K562 (cell line): ENCODE data around the gene USP37. TPM values are rescaled to one million over a fixed set of nuclear protein-coding genes. Genes with fewer than 3 reads are reported as not detected.

Source experiments
- ATAC-seq: fragments of 200-7000 bp; cut with Tn5 transposase; 3 replicates; pipeline ENCODE4 v1.9.1; 2020; ENCODE audit warnings: moderate library complexity
- BruUV-seq: library from RNA; stranded (reverse); fragments of 400-500 nt; replicated peaks from 2 replicates; lab custom pipeline; 2021; lab: Mats Ljungman, UMichigan
- CTCF ChIA-PET: fragments of 300-600 bp; formaldehyde crosslinking; extraction: SDS; loops from one replicate; lab custom pipeline; 2021; ENCODE audit warnings: low intra/inter-chr PET ratio; lab: Yijun Ruan, JAX
- POLR2A ChIA-PET: fragments of 300-600, 350-650 bp; sonication (Branson Sonifier 250); formaldehyde crosslinking; extraction: SDS; loops from one replicate; lab custom pipeline; 2021; ENCODE audit warnings: antibody characterized with exemption, inconsistent platforms; lab: Yijun Ruan, JAX
- DNase-seq, 4 experiments: peaks; one replicate each; pipeline versions ENCODE4 v3.0.0 to v3.0.0-alpha.2; 2011 to 2018; ENCODE audit warnings: low spot score in 3 of 4, mixed read lengths in 3 of 4; ENCODE audit errors: extremely low read depth in 1 of 4
- FAIRE-seq: peaks from 2 replicates; lab custom pipeline; 2011; peaks lifted over from hg19 to GRCh38; lab: Jason Lieb, UNC
- H2AFZ ChIP-seq: 2 replicates; pipeline ENCODE4 v1.6.0; 2011; ENCODE audit warnings: low read depth, low read length, control low read depth, inconsistent platforms
- H3K27ac ChIP-seq: fragments of 200-600 bp; 3 replicates; pipeline ENCODE4 v1.8.0; 2011; ENCODE audit warnings: low read depth, mild to moderate bottlenecking, control low read depth, inconsistent platforms, low read length, moderate library complexity, mixed read lengths; ENCODE audit errors: extremely low read depth
- H3K27me3 ChIP-seq, 2 experiments: fragments of 300-600 bp in 1 of 2; 2 replicates in 1 of 2; 3 replicates in 1 of 2; pipeline versions ENCODE4 v1.6.0 to v1.8.0; 2011; ENCODE audit warnings: inconsistent platforms in 2 of 2, low read length in 2 of 2, mild to moderate bottlenecking in 1 of 2, mixed read lengths in 1 of 2, moderate library complexity in 1 of 2; ENCODE audit not compliant: control insufficient read depth in 2 of 2, insufficient read depth in 2 of 2
- H3K36me3 ChIP-seq: fragments of 300-600 bp; 3 replicates; pipeline ENCODE4 v1.8.0; 2011; ENCODE audit warnings: mild to moderate bottlenecking, low read length, inconsistent platforms; ENCODE audit not compliant: control insufficient read depth, insufficient read depth
- H3K4me1 ChIP-seq, 2 experiments: fragments of 200-600 bp in 1 of 2; replicated peaks in 1 of 2; 2 replicates in 1 of 2; 3 replicates in 1 of 2; pipeline versions ENCODE4 v1.5.1 to v1.8.0; 2011; ENCODE audit warnings: inconsistent platforms in 2 of 2, low read length in 2 of 2, mild to moderate bottlenecking in 1 of 2, mixed read lengths in 1 of 2, moderate library complexity in 1 of 2; ENCODE audit not compliant: control insufficient read depth in 2 of 2, insufficient read depth in 2 of 2
- H3K4me2 ChIP-seq: 2 replicates; pipeline ENCODE4 v1.6.1; 2011; ENCODE audit warnings: low read length, control low read depth, inconsistent platforms, mixed read lengths; ENCODE audit not compliant: insufficient read depth
- H3K4me3 ChIP-seq: fragments of 200-600 bp; sonication (generic), shearing (Covaris generic); 2 replicates; pipeline ENCODE4 v1.5.1; 2016; ENCODE audit warnings: control low read depth, inconsistent platforms
- H3K79me2 ChIP-seq: fragments of 200-600 bp; 3 replicates; pipeline ENCODE4 v1.8.0; 2011; ENCODE audit warnings: low read length, inconsistent platforms; ENCODE audit not compliant: control insufficient read depth, insufficient read depth
- H3K9ac ChIP-seq, 2 experiments: 2 replicates each; pipeline versions ENCODE4 v1.6.0 to v1.6.1; 2011; ENCODE audit warnings: low read depth in 2 of 2, low read length in 2 of 2, control low read depth in 1 of 2, inconsistent platforms in 1 of 2, mild to moderate bottlenecking in 1 of 2, mixed read lengths in 1 of 2; ENCODE audit not compliant: insufficient read depth in 1 of 2
- H3K9me1 ChIP-seq: one replicate; pipeline ENCODE4 v1.6.0; 2011; ENCODE audit warnings: inconsistent platforms, mild to moderate bottlenecking, low read length, moderate library complexity; ENCODE audit not compliant: control insufficient read depth, insufficient read depth
- H3K9me3 ChIP-seq: replicated peaks from 2 replicates; pipeline ENCODE4 v1.5.1; 2011; ENCODE audit warnings: low read depth, low read length, inconsistent platforms; ENCODE audit not compliant: control insufficient read depth, insufficient read depth
- H4K20me1 ChIP-seq: replicated peaks from 2 replicates; pipeline ENCODE4 v1.6.1; 2011; ENCODE audit warnings: low read length, inconsistent platforms, mixed read lengths; ENCODE audit not compliant: control insufficient read depth, insufficient read depth
- MTA2 ChIP-seq: fragments of 450-650 bp; IDR thresholded peaks from 2 replicates; pipeline ENCODE4 v1.6.1; 2016; ENCODE audit warnings: low read depth
- SP2 ChIP-seq: IDR thresholded peaks from 2 replicates; pipeline ENCODE4 v1.6.1; 2011; ENCODE audit warnings: mild to moderate bottlenecking, low read depth, low read length, moderate library complexity; ENCODE audit not compliant: poor library complexity, severe bottlenecking; ENCODE audit errors: extremely low read depth
- TAF9B ChIP-seq: fragments of 450-650 bp; IDR thresholded peaks from 2 replicates; pipeline ENCODE4 v1.6.1; 2018; ENCODE audit warnings: mild to moderate bottlenecking; ENCODE audit not compliant: partially characterized antibody
- THRAP3 ChIP-seq: fragments of 450-650 bp; IDR thresholded peaks from 2 replicates; pipeline ENCODE4 v1.6.1; 2016; ENCODE audit warnings: mild to moderate bottlenecking, inconsistent platforms, borderline replicate concordance
- WGBS: fragments of 100-300 bp; shearing (Covaris generic); methylation state at CpG from one replicate; pipeline ENCODE4 v1.1.6; 2016; ENCODE audit warnings: low coverage, mixed read lengths; ENCODE audit not compliant: insufficient coverage; ENCODE audit errors: missing lambda C conversion rate; 5-methylcytosine and 5-hydroxymethylcytosine counted together
- in situ Hi-C: fragments of 300-500 bp; cut with MboI; formaldehyde crosslinking; loops from 4 replicates; pipeline ENCODE4 v1.15.0; 2018; ENCODE audit warnings: inconsistent platforms, mixed read lengths
- intact Hi-C: fragments of 100-400 bp; cut with micrococcal nuclease; formaldehyde crosslinking; loops from 2 replicates; pipeline ENCODE4 v1.14.2; 2022
- polyA plus RNA-seq, 8 experiments: library from polyadenylated mRNA; depleted of rRNA in 4 of 8; stranded (reverse) in 5 of 8; unstranded in 3 of 8; fragments of >200 nt; fragmentation: Nextera tagmentation in 2 of 8; fragmentation: Illumina TruSeq in 1 of 8; extraction: Ambion mirVana in 2 of 8; extraction: Trizol in 1 of 8; gene quantifications; 2 replicates each; pipeline versions ENCODE4 v1.2.1 to v1.2.3, GENCODE V29; 2011 to 2014; ENCODE audit warnings: inconsistent platforms in 1 of 8, missing spikeins in 1 of 8
- total RNA-seq, 7 experiments: library from RNA; depleted of rRNA in 6 of 7; stranded (reverse); fragments of >200 nt in 6 of 7; fragmentation: Illumina TruSeq in 2 of 7; extraction: Trizol in 2 of 7; gene quantifications; 2 replicates each; pipeline versions ENCODE4 v1.2.1 to v1.2.3, GENCODE V29; 2011 to 2021; ENCODE audit warnings: low replicate concordance in 1 of 7
- TF ChIP-seq, protein P1 (sequence below): fragments of 450-650 bp; IDR thresholded peaks from 2 replicates; pipeline ENCODE4 v1.6.1; 2016

Gene USP37
- total and polyA plus RNA-seq, 9 of the 15 experiments (the other 6 are each of a cell fraction or from before 2014, with no cell fraction given), result 2.0 to 14.2 (median 8.5) TPM

DNA sequence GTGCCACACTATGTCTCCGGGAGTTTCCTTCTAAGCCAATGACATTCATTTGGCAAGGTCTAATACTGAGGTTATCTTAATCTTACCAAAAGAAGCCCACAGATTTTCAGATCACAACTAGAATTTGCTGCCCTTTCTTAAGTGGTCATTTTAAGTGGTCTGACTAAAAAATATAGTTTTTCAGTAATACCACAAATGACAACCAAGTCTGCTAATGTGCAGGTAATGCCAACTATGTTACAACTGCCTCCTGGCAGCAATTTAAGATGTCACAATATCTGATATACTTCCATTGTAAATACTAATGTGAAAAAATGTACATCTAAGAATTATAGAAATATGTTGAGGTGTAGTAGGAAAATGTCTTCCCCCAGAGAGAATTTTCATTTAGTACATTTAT lies 49.3 kb downstream of the USP37 start:
- Histone ChIP-seq H3K4me1 (no peaks in the 10 kb centered on the region), H3K27me3 (no peaks in the 10 kb centered on the region), H3K27ac (no peak overlapping the region), H3K9me1 (no peaks in the 10 kb centered on the region), H3K36me3 (peaks cover 12% of the 10 kb centered on the region; the same call in 1 of the 3 replicates), H2AFZ (no peak overlapping the region)
- no peak for DNase-seq
- POLR2A ChIA-PET, result no interaction called here
- no peak for ATAC-seq
- CTCF ChIA-PET, result no interaction called here
- in situ Hi-C loops, result no loop called here
- TF ChIP-seq MTA2 (no peak), THRAP3 (no peak), SP2 (no peak)
- TF ChIP-seq, all 486 proteins: peak for 0
- Histone ChIP-seq H3K79me2 (peaks cover 6% of the 10 kb centered on the region; the same call in 1 of the 3 replicates), H3K4me3 (no peak overlapping the region), H3K9ac (no peak overlapping the region), H3K9me3 (no peaks in the 10 kb centered on the region), H4K20me1 (no peaks in the 10 kb centered on the region), H3K4me2 (no peak overlapping the region)
- BruUV-seq, result no TSS peak
- intact Hi-C loops, result no loop called here
- no peak for FAIRE-seq
- WGBS, result 88% methylated on average over 1 of the region's 1 CpG

DNA sequence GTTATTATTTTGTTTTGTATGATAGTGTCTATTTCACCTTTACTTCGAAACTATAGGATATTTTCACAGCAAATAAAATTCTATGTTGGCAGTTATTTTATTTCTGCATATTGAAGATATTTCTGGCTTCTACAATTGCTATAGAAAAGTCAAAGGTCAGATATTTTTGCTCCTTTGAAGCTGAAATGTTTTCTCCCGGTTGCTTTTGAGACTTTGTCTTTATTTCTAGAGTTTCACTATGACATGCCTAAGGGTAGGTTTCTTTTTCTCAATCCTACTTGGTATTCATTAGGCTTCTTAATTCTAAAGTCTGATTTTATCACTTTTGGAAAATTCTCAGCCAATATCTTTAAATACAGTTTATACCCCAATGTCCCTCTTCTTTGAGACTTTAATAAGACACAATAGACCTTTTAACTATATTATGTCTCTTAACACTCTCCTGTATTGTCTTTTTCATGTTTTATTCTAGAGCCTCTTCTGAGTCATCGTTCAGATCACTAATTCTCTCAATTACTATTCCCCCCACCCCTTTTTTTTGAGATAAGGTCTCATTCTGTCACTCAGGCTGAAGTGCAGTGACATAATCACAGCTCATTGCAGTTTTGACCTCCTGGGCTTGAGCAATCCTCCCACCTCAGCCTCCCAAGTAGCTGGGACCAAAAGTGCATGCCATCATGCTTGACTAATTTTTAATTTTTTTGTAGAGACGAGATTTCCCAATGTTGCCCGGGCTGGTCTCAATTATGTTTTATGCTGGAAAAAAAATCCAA lies 50.5 kb downstream of the USP37 start:
- Histone ChIP-seq H3K4me1 (no peaks in the 10 kb centered on the region), H3K9ac (no peak overlapping the region), H3K4me3 (no peak overlapping the region), H3K79me2 (peaks cover 6% of the 10 kb centered on the region; the same call in 1 of the 3 replicates), H3K27me3 (no peaks in the 10 kb centered on the region), H3K9me1 (no peaks in the 10 kb centered on the region), H3K9me3 (no peaks in the 10 kb centered on the region), H3K4me2 (no peak overlapping the region), H2AFZ (no peak overlapping the region), H3K36me3 (peaks cover 9% of the 10 kb centered on the region; the same call in 1 of the 3 replicates), H4K20me1 (no peaks in the 10 kb centered on the region), H3K27ac (no peak overlapping the region)
- in situ Hi-C loops (no loop called here), intact Hi-C loops (loop anchor here (2.0 kb wide), 1 partner anchor 217 kb away; no protein-coding TSS in a partner anchor)
- no peak for FAIRE-seq
- DNase-seq, result no peak
- TF ChIP-seq TAF9B, result no peak
- TF ChIP-seq, protein P1, sequence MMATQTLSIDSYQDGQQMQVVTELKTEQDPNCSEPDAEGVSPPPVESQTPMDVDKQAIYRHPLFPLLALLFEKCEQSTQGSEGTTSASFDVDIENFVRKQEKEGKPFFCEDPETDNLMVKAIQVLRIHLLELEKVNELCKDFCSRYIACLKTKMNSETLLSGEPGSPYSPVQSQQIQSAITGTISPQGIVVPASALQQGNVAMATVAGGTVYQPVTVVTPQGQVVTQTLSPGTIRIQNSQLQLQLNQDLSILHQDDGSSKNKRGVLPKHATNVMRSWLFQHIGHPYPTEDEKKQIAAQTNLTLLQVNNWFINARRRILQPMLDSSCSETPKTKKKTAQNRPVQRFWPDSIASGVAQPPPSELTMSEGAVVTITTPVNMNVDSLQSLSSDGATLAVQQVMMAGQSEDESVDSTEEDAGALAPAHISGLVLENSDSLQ, result peak; percentile 72
- POLR2A ChIA-PET, result no interaction called here
- WGBS, result 60% methylated on average over 5 of the region's 5 CpGs
- BruUV-seq, result no TSS peak
- CTCF ChIA-PET, result no interaction called here
- no peak for ATAC-seq
